HAP-1 (cell line): ENCODE measurements around the gene CLIC4.
A peak's percentile ranks its signal among the peaks of the same experiment; 100 is the strongest.
"Not testable (repeated sequence)": the region's sequence is repeated elsewhere in the genome, so short reads cannot be mapped to it uniquely, and the experiment has no call there.

Experiments
- DNase-seq, 2 experiments: peaks; one replicate each; pipeline ENCODE4 v3.0.0-alpha.2; 2016 to 2020; ENCODE audit warnings: low spot score in 2 of 2
- H3K27me3 ChIP-seq: fragments of 250-450 bp; sonication (Bioruptor Pico); 2 replicates; pipeline ENCODE4 v1.5.1; 2020; ENCODE audit warnings: low read depth, mild to moderate bottlenecking, moderate library complexity
- H3K36me3 ChIP-seq: fragments of 250-450 bp; sonication (Bioruptor Pico); replicated peaks from 2 replicates; pipeline ENCODE4 v1.5.1; 2020; ENCODE audit warnings: mild to moderate bottlenecking
- H3K4me1 ChIP-seq: fragments of 250-450 bp; sonication (Bioruptor Pico); 2 replicates; pipeline ENCODE4 v1.5.1; 2020; ENCODE audit warnings: mild to moderate bottlenecking
- H3K4me3 ChIP-seq: fragments of 250-450 bp; sonication (Bioruptor Pico); 2 replicates; pipeline ENCODE4 v1.5.1; 2020; ENCODE audit warnings: mild to moderate bottlenecking, moderate library complexity
- H3K9me3 ChIP-seq: fragments of 250-450 bp; sonication (Bioruptor Pico); 2 replicates; pipeline ENCODE4 v1.5.1; 2020; ENCODE audit warnings: mild to moderate bottlenecking, moderate library complexity
- in situ Hi-C: fragments of 300-500 bp; cut with MboI; formaldehyde crosslinking; loops from 3 replicates; pipeline ENCODE4 v1.14.3; 2020; ENCODE audit warnings: low sequenced_read_pairs, inconsistent platforms, mixed read lengths

Gene CLIC4

DNA sequence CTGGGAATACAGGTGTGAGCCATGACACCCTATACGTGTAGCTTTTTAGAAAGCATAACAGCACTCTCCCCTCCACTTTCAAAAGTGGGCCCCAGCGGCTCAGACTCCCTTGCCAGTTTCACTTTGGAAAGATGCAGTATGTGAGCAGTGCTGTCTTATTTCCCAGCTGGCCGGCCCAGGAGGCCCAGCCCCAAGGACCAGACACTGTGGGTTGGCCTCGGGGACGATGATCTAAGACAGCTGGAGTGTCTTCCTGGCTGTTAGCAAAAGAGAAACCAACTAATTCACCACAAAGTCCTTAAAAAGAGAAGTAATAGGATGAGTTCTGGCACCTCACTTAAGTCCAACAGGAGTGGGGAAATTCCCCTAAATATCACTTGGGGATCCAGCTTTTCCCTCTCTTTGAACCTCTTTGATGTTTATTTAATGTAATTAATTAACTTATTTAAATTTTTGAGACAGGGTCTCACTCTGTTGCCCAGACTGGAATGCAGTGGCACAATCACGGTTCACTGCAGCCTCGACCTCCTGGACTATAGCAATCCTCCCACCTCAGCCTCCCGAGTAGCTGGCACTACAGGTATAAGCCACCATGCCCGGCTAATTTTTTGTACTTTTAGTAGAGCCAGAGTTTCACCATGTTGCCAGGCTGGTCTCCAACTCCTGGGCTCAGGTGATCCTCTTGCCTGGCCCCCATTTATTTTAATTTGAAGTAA lies 17.6 kb upstream of the CLIC4 start:
- Histone ChIP-seq H3K4me1 (no peaks in the 10 kb centered on the region), H3K27me3 (no peaks in the 10 kb centered on the region), H3K4me3 (no peak overlapping the region), H3K9me3 (no peaks in the 10 kb centered on the region), H3K36me3 (no peaks in the 10 kb centered on the region)
- in situ Hi-C loops, result no loop called here
- DNase-seq, result no peak

DNA sequence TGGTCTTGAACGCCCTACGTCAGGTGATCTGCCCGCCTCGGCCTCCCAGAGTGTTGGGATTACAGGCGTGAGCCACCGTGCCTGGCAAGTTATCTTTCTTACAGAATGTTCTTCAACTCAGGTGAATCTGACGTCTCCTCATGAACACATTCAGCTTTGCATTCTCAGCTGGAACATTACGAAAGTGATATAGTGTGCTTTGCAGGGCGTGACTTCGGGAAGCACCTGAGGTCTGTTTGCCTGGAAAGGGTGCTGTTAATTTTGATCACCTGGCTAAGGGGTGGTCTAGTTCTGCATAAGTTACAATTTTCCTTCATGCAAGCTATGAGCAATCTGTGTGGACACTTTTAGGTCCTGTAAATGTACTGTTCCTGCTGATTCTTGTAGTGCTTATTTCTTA lies 16.3 kb upstream of the CLIC4 start:
- Histone ChIP-seq H3K4me3 (no peak overlapping the region), H3K4me1 (no peaks in the 10 kb centered on the region), H3K27me3 (no peaks in the 10 kb centered on the region), H3K9me3 (no peaks in the 10 kb centered on the region), H3K36me3 (no peaks in the 10 kb centered on the region)
- in situ Hi-C loops, result no loop called here
- no peak for DNase-seq

DNA sequence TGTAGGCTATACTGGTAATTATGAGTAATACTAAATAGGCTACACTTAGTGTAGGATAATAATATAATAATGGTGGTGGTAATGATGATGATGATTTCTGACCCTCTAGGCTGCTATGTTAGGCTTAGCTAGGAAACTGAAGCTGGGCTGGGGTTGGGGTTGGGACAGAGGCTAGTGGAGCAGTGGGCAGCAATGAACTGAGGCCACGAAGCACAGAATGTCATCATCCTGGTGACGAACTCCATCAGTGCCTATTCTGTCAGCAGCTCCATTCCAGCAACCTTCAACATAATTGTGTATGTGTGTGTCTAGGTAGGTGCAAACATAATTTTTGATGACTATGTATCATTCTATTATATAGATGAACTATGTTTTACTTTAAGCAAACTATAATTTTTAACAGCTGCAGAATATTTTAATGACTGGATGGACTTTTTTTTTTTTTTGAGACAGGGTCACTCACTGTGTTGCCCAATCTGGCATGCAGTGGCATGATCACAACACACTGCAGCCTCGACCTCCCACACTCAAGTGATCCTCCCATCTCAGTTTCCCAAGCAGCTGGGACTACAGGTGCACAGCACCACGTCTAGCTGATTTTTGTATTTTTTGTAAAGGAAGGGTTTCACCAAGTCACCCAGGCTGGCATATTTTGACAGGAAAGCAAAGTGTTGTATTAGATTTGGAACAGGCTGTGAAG lies 12.9 kb upstream of the CLIC4 start:
- in situ Hi-C loops, result no loop called here
- peaks cover 1% of the 10 kb centered on the region for H3K4me1 ChIP-seq
- no peaks in the 10 kb centered on the region for H3K9me3 ChIP-seq
- H3K4me3 ChIP-seq, result no peak overlapping the region
- H3K36me3 ChIP-seq, result no peaks in the 10 kb centered on the region
- no peaks in the 10 kb centered on the region for H3K27me3 ChIP-seq
- DNase-seq, result no peak

DNA sequence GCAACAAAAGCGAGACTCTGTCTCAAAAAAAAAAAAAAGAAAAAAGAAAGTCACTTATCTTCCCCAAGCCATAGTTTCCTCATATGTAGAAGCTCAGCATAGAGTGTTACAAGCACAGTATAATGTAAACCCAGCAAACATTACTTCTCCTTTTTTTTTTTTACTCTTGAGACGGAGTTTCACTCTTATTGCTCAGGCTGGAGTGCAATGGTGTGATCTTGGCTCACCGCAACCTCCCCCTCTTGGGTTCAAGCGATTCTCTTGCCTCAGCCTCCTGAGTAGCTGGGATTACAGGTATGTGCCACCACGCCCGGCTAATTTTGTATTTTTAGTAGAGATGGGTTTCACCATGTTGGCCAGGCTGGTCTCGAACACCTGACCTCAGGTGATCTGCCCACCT lies 11.9 kb upstream of the CLIC4 start:
- H3K4me3 ChIP-seq, H3K9me3 ChIP-seq, H3K27me3 ChIP-seq, H3K4me1 ChIP-seq, DNase-seq, H3K36me3 ChIP-seq, in situ Hi-C loops: not testable (repeated sequence)

DNA sequence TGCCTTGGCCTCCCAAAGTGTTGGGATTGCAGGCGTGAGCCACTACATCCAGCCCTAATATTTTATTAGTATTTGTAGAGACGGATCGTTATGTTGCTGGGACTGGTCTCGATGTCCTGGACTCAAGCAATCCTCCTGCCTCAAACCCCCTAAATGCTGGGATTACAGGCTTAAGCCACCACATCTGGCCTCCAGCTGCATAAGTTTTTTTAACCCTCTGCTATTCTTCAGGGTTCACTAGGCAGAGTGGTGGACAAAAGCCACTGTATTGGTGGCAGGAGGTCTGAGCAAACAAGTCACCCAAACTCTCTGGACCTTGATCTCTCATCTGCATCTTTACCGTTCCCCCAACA lies 10.1 kb upstream of the CLIC4 start:
- H3K27me3 ChIP-seq, result no peaks in the 10 kb centered on the region
- DNase-seq, result no peak
- H3K36me3 ChIP-seq, result no peaks in the 10 kb centered on the region
- no peak overlapping the region for H3K4me3 ChIP-seq
- H3K9me3 ChIP-seq, result no peaks in the 10 kb centered on the region
- in situ Hi-C loops, result no loop called here
- H3K4me1 ChIP-seq, result peaks cover 10% of the 10 kb centered on the region

DNA sequence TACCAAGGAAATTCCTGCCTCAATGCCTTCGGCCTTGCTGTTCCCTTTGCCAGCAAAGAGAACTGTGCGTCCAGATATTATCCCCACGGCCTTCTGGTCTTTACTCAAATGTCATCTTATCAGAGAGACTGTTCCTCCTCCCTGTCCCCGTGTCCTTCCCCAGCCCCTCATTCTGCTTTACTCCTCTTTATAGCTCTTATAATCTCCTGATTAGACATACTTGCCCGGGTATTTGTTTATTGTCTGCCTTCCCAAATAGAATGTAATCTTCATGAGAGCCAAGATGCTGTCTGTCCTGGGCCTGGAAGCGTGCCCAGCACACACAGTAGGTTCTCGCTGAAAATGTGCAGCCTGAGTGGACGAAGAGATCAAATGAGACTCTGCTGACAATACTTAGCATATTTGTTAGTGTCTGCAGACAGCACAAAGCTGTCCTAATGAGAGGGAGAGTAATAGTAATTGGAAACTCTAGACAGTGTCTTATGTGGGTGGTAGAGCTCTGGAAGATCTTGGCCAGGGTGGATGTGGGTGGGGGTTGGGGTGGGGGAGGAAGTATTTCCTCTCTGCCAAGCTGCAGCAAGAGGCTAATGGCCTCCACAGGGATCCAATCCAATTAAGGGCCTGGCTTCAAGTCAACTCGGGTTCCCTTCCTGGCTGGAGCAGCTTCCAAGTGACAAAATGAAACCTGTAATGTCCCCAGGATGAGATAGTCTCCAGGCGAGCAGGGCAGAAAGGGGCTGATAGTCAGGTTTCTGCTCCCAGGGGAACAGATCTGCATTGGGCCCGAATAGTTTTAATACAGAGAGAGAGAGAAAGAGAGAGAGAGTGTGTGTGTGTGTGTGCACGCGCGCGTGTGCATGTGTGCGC lies 9.5 kb upstream of the CLIC4 start:
- Histone ChIP-seq H3K36me3 (no peaks in the 10 kb centered on the region), H3K4me3 (no peak overlapping the region), H3K27me3 (no peaks in the 10 kb centered on the region), H3K9me3 (no peaks in the 10 kb centered on the region), H3K4me1 (peaks cover 12% of the 10 kb centered on the region)
- peak in 1 of 2 experiments; percentile 17 for DNase-seq
- in situ Hi-C loops, result no loop called here

DNA sequence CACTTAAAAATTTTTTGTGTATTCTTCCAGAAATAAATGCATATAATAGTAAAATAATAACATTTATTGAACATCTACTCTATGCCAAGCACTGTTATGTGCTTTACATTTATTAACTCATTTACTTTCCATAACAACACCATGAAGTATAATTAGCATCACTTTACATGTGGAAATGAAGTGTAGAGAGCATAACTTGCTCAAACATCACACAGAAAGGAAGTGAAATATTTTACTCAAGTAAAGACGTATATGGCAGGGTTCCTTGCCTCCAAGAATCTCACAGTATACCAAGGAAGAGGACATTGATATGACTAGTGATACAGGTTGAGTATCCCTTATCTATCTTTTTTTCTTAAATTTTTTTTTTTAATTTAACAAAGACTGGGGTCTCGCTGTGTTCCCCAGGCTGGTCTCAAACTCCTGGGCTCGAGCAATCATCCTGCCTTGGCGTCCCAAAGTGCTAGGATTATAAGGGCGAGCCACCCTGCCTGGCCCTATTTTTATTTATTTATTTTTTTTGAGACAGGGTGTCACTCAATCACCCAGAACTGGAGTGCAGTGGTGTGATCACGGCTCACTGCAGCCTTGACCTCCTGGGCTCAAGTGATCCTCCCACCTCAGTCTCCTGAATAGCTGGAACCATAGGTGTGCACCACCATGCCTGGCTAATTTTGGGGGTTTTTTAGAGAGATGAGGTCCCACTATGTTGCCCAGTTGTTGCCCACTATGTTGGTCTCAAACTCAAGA lies 7.7 kb upstream of the CLIC4 start:
- Histone ChIP-seq H3K4me1 (peaks cover 18% of the 10 kb centered on the region), H3K4me3 (no peak overlapping the region), H3K27me3 (no peaks in the 10 kb centered on the region), H3K9me3 (no peaks in the 10 kb centered on the region), H3K36me3 (no peaks in the 10 kb centered on the region)
- in situ Hi-C loops, result no loop called here
- DNase-seq, result no peak

DNA sequence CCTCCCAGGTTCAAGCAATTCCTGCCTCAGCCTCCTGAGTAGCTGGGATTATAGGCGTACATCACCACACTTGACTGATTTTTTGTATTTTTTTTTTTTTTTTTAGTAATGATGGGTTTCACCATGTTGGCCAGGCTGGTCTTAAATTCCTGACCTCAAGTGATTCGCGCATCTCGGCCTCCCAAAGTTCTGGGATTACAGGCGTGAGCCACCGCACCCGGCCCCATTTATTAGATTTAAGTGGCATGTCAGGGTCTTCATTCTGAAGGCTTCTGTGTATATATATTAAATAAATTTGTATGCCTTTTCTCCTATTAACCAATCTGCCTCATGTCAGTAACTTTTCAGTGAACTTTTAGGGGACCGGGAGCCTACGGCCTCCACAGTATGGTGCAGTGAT lies 6.0 kb upstream of the CLIC4 start:
- no peak for DNase-seq
- H3K9me3 ChIP-seq, result no peaks in the 10 kb centered on the region
- no peaks in the 10 kb centered on the region for H3K36me3 ChIP-seq
- H3K27me3 ChIP-seq, result no peaks in the 10 kb centered on the region
- in situ Hi-C loops, result no loop called here
- H3K4me1 ChIP-seq, result peaks cover 35% of the 10 kb centered on the region
- no peak overlapping the region for H3K4me3 ChIP-seq

DNA sequence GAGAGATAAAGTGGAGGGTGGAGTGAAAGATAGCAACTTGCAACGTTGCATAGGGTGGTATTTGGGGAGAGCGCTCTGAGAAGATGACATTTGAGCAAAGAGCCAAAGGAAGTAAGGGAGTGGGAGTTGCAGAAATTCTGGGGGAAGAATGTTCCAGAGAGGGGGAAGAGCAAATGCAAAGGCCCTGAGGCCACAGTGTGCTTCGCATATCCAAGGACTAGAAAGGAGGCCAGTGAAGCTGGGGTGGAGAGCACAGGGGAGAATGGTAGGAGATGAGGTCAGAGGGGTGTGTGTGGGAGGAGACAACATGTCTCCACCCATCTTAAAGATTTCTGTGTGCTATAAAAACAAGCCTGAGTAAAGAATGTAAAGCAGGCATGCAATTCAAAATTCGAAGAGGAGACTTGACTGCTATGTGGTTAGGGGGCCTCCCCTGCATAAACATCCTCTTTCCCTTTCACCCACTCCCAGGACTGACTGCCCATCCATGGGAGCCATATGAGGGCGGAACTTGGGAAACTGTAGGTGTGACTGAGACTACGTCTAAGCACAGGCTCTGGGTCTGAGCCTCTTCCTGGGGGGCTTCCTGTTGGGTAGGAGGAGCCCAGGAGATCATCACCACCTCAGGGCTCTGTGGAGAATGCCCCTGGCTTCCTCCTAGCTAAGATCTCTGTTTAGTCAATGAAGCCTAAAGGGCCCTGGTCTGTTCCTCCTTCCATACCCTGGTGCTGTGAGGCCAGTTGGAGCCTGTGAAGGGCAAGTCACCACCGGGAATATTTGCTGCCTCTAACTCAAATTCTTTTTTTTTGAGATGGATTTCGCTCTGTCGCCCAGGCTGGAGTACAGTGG lies 2.9 kb upstream of the CLIC4 start:
- Histone ChIP-seq H3K4me3 (no peak overlapping the region), H3K9me3 (no peaks in the 10 kb centered on the region)

DNA sequence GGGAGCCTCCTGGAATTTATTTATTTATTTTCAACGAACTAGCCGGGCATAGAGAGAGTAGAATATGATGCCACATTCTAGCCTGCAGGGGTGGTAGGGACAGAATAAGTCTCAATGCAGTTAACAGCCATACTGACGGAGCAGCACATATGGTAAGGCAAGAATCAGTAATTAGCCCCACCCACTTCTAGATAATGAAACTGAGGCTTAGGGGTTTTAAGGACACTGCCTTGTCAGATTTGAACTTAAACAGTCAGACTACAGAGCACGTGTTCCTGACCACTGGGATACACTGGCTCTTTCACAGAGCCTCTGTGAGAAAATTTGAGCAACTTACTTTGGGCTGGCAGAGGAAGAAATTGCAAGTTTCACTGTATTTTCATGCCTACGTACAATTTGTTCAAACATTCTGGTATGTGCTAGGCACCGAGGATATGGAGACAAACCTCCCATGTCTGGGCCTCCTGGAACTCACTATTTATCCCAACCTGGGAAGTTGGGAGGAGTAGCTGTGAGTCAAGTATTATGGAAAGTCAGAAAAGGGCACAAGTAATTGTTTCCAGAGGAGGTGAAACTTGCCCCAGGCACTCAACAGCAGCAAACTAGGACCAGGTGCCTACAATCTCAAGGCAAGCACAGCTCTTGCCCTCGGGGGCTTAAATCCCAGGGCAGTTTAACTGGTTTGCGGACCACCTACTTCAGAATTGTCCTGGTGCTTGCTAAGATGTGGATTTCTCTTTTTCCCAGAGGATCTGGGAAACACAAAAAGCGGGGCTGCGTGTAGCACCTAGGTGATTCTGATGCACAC lies 1.6 kb upstream of the CLIC4 start:
- Histone ChIP-seq H3K4me1 (peaks cover 42% of the 10 kb centered on the region), H3K9me3 (no peaks in the 10 kb centered on the region), H3K4me3 (no peak overlapping the region), H3K36me3 (peaks cover 4% of the 10 kb centered on the region; the same call in 1 of the 2 replicates), H3K27me3 (no peaks in the 10 kb centered on the region)
- DNase-seq, result peak; percentile 39 to 45
- in situ Hi-C loops, result no loop called here

More for the DNA sequence above, 2.9 kb upstream of the CLIC4 start:
- Histone ChIP-seq H3K36me3 (peaks cover 4% of the 10 kb centered on the region; the same call in 1 of the 2 replicates), H3K4me1 (peaks cover 35% of the 10 kb centered on the region), H3K27me3 (no peaks in the 10 kb centered on the region)
- DNase-seq, result peak; percentile 34 to 53
- in situ Hi-C loops, result no loop called here

DNA sequence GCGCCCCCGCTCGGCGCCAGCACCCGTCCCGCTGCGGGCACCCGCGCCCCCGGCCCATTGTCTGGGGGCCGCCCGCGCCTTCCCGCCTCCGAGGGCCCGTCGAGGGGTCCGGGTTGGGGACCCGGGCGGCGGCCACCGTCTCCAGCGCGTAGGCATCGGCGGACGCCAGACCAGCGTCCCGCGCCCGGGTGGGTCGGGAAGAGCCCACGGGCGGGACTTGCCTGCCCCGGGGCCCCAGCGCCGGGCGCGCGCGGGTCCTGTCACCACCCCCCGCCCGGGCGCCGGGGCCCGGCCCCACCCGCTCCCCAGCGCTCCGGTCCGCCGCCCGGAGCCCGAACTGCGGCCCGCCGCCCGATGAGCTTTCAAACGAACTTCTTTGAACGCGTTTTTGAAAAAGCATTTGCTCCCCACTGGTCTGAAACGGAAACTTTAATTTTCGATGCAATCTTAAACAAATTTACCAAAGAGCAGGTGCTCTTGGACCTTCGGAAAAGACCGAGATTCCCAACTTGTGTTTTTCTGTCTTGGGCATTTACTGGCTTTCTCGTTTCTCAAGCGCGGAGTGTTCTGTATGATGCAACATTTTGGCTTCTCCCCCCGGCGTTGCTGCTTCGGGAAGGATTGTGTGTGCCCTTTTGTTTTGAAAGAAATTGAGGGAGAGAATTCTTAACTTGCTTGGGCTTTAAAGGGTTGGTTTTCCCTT lies 615 bp downstream of the CLIC4 start:
- Histone ChIP-seq H3K4me1 (peaks cover 35% of the 10 kb centered on the region), H3K4me3 (peak overlapping the region; percentile 90), H3K36me3 (peaks cover 9% of the 10 kb centered on the region), H3K27me3 (no peaks in the 10 kb centered on the region), H3K9me3 (no peaks in the 10 kb centered on the region)
- in situ Hi-C loops, result no loop called here
- DNase-seq, result peak; percentile 53 to 66
